NB4 (cell line): ENCODE data around the gene TRIM62.

Experiments
- MAX ChIP-seq: IDR thresholded peaks from 2 replicates; pipeline ENCODE4 v1.6.1; 2011; ENCODE audit warnings: low read depth, low read length
- MYC ChIP-seq: IDR thresholded peaks from 2 replicates; pipeline ENCODE4 v1.6.1; 2011; ENCODE audit warnings: low read depth, low read length
- TF ChIP-seq, protein P1 (sequence below): IDR thresholded peaks from one replicate; pipeline ENCODE4 v1.5.1; 2012; ENCODE audit warnings: low read depth, low read length

- TF ChIP-seq, protein P1, sequence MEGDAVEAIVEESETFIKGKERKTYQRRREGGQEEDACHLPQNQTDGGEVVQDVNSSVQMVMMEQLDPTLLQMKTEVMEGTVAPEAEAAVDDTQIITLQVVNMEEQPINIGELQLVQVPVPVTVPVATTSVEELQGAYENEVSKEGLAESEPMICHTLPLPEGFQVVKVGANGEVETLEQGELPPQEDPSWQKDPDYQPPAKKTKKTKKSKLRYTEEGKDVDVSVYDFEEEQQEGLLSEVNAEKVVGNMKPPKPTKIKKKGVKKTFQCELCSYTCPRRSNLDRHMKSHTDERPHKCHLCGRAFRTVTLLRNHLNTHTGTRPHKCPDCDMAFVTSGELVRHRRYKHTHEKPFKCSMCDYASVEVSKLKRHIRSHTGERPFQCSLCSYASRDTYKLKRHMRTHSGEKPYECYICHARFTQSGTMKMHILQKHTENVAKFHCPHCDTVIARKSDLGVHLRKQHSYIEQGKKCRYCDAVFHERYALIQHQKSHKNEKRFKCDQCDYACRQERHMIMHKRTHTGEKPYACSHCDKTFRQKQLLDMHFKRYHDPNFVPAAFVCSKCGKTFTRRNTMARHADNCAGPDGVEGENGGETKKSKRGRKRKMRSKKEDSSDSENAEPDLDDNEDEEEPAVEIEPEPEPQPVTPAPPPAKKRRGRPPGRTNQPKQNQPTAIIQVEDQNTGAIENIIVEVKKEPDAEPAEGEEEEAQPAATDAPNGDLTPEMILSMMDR: peak; percentile 28
- TF ChIP-seq MAX: no peak
- TF ChIP-seq MYC: no peak
Observed at GRCh38 chr1:33137800-33138199, 44.0 kb downstream of the TRIM62 start.
